Panc1 (cell line): ENCODE data around the gene AVEN. TPM values are rescaled to one million over a fixed set of nuclear protein-coding genes. Genes with fewer than 3 reads are reported as not detected.

Experiments used
- ATAC-seq: fragments of 200-7000 bp; cut with Tn5 transposase; 2 replicates; pipeline ENCODE4 v1.9.1; 2020; ENCODE audit warnings: mild to moderate bottlenecking, moderate library complexity
- BruUV-seq: library from RNA; stranded (reverse); fragments of 400-500 nt; replicated peaks from 2 replicates; lab custom pipeline; 2021; lab: Mats Ljungman, UMichigan
- CTCF ChIA-PET: fragments of 300-600 bp; sonication (Branson Sonifier 250); formaldehyde crosslinking; loops from one replicate; lab custom pipeline; 2022; ENCODE audit warnings: antibody characterized with exemption; lab: Charles Lee
- POLR2A ChIA-PET: fragments of 300-600 bp; sonication (Branson Sonifier 250); formaldehyde crosslinking; loops from one replicate; lab custom pipeline; 2022; ENCODE audit warnings: antibody characterized with exemption; lab: Charles Lee
- DNase-seq: peaks from one replicate; pipeline ENCODE4 v3.0.0-alpha.2; 2010; ENCODE audit warnings: low read depth, low spot score
- H3K27ac ChIP-seq: 2 replicates; pipeline ENCODE4 v1.5.1; 2011; ENCODE audit warnings: mild to moderate bottlenecking, low read length, inconsistent platforms
- H3K27me3 ChIP-seq: fragments of 200-500 bp; sonication (Bioruptor generic); 2 replicates; pipeline ENCODE4 v1.6.0; 2014; ENCODE audit warnings: low read length, inconsistent platforms; ENCODE audit not compliant: control insufficient read depth, insufficient read depth
- H3K36me3 ChIP-seq: fragments of 200-500 bp; sonication (Bioruptor generic); 2 replicates; pipeline ENCODE4 v1.5.1; 2014; ENCODE audit warnings: inconsistent platforms, mild to moderate bottlenecking, low read length, moderate library complexity; ENCODE audit not compliant: control insufficient read depth, insufficient read depth
- H3K4me1 ChIP-seq: 2 replicates; pipeline ENCODE4 v1.5.1; 2011; ENCODE audit warnings: inconsistent platforms, mild to moderate bottlenecking, low read length, moderate library complexity; ENCODE audit not compliant: control insufficient read depth, insufficient read depth
- H3K4me3 ChIP-seq, 2 experiments: 2 replicates each; pipeline ENCODE4 v1.5.1; 2011 to 2012; ENCODE audit warnings: low read depth in 2 of 2, low read length in 2 of 2, mild to moderate bottlenecking in 2 of 2, inconsistent platforms in 1 of 2, moderate library complexity in 1 of 2
- H3K9me3 ChIP-seq: fragments of 200-500 bp; sonication (Bioruptor generic); 2 replicates; pipeline ENCODE4 v1.5.1; 2014; ENCODE audit warnings: low read depth, mild to moderate bottlenecking, inconsistent platforms, low read length, moderate library complexity; ENCODE audit not compliant: control insufficient read depth, insufficient read depth
- CTCF ChIP-seq: fragments of 450-650 bp; IDR thresholded peaks from 2 replicates; pipeline ENCODE4 v1.5.1; 2017; ENCODE audit warnings: mild to moderate bottlenecking
- POLR2AphosphoS5 ChIP-seq: IDR thresholded peaks from 2 replicates; pipeline ENCODE4 v1.6.1; 2012; ENCODE audit warnings: mild to moderate bottlenecking, low read depth, low read length, moderate library complexity
- REST ChIP-seq, 2 experiments: IDR thresholded peaks; 2 replicates each; pipeline ENCODE4 v1.6.1; 2011 to 2012; ENCODE audit warnings: low read depth in 2 of 2, control low read depth in 1 of 2, low read length in 1 of 2, mild to moderate bottlenecking in 1 of 2, moderate library complexity in 1 of 2; ENCODE audit not compliant: insufficient read depth in 1 of 2
- SIN3A ChIP-seq: IDR thresholded peaks from 2 replicates; pipeline ENCODE4 v1.6.1; 2012; ENCODE audit warnings: low read depth, mild to moderate bottlenecking, low read length, moderate library complexity, borderline replicate concordance; ENCODE audit not compliant: insufficient read depth
- TCF7L2 ChIP-seq: IDR thresholded peaks from 2 replicates; pipeline ENCODE4 v1.6.1; 2011; ENCODE audit warnings: mild to moderate bottlenecking, low read depth, low read length, inconsistent platforms
- in situ Hi-C: cut with HindIII; loops from 2 replicates; pipeline ENCODE4 v1.10.0; 2016; ENCODE audit warnings: low sequenced_read_pairs, low pct_unique_long_range_greater_than_20kb
- intact Hi-C: fragments of 100-400 bp; cut with micrococcal nuclease; formaldehyde crosslinking; loops from one replicate; pipeline ENCODE4 v1.10.0; 2022; ENCODE audit not compliant: unreplicated experiment
- total RNA-seq: library from RNA; stranded (reverse); gene quantifications from one replicate; pipeline ENCODE4 v1.2.1, GENCODE V29; 2021; ENCODE audit not compliant: unreplicated experiment

AVEN gene
- total RNA-seq, 1 experiment from 2014 or later = 18.4 TPM

GRCh38 chr15:34009656-34010055 is 29.3 kb downstream of the AVEN start:
- TF ChIP-seq POLR2AphosphoS5 = no peak
- TF ChIP-seq SIN3A = no peak
- TF ChIP-seq TCF7L2 = no peak
- no peak for TF ChIP-seq CTCF
- TF ChIP-seq REST (IDR thresholded peaks at IDR 0.05; ENCODE audit: insufficient read depth in 1 of 2, low read depth in 2 of 2, low read length in 1 of 2) = no peak
- in situ Hi-C loops (no loop called here), intact Hi-C loops (no loop called here)
- no peaks in the 10 kb centered on the region for H3K4me1 ChIP-seq
- no peaks in the 10 kb centered on the region for H3K36me3 ChIP-seq
- no peak for ATAC-seq
- ChIA-PET CTCF (no interaction called here), POLR2A (no interaction called here)
- no peak for DNase-seq
- no peak overlapping the region for H3K4me3 ChIP-seq
- H3K27me3 ChIP-seq = no peaks in the 10 kb centered on the region
- no TSS peak for BruUV-seq
- H3K9me3 ChIP-seq = no peaks in the 10 kb centered on the region
- H3K27ac ChIP-seq = no peak overlapping the region

- Histone ChIP-seq H3K27me3 (no peaks in the 10 kb centered on the region), H3K9me3 (no peaks in the 10 kb centered on the region), H3K4me1 (no peaks in the 10 kb centered on the region), H3K4me3 (no peak overlapping the region), H3K36me3 (no peaks in the 10 kb centered on the region), H3K27ac (no peak overlapping the region)
- intact Hi-C loops (no loop called here), in situ Hi-C loops (no loop called here)
- DNase-seq (no peak), ATAC-seq (no peak)
- ChIA-PET CTCF (no interaction called here), POLR2A (no interaction called here)
- BruUV-seq = no TSS peak
- TF ChIP-seq CTCF (no peak), TCF7L2 (no peak), SIN3A (no peak), POLR2AphosphoS5 (no peak)
These were observed 32.6 kb downstream of the AVEN start for GRCh38 chr15:34006381-34006780.
